H4 (cell line): ENCODE measurements around the gene PRKD1. TPM values are rescaled to one million over a fixed set of nuclear protein-coding genes. Genes with fewer than 3 reads are reported as not detected.

Experiments used
- DNase-seq: peaks from one replicate; pipeline ENCODE4 v3.0.0-alpha.2; 2015; ENCODE audit warnings: low spot score
- total RNA-seq: library from RNA; depleted of rRNA; stranded (reverse); fragments of >200 nt; shearing (Covaris generic); gene quantifications from 2 replicates; pipeline ENCODE4 v1.2.3, GENCODE V29; 2014; rRNA removed

Gene PRKD1
- total RNA-seq, result 4.1 and 4.4 TPM in 2 replicates

DNA sequence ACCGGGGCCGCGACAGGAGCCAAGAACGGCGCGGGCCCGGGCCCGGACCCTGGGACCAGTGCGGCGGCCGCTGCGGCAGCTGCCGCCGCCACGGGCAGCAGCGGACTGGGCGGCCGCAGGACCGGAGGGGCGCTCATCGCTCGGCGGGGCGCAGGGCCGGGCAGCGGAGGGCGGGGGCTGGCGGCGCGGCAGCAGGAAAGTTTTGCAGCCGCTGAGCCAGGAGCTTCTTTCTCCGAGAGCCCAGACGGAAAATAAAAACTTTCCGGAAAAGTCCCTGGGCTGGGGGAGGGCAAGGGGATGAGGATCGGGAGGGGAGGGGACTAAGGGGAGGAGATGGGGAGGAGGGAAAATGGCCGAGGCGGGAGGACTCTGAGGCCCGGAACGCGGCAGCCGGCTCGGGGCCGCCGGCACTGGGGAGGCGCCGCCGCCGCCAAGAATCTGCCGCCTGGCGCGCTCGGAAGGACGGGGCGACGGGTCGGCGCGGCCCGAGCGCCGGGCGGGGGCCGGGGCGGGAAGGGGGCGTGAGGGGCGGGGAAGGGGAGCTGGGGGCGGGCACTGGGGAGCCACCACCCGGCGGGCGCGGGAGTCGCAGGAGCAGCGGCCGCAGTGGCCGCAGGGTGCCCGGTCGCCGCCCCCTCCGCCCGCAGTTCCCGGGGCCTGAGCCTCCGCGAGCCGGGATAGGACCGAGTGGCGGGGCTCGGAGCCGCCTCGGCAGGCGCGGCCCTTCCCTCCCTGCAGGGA, at the start of gene PRKD1:
TSS of gene PRKD1 (minus strand) at position 472 of the 741 bp plus-strand sequence.
- DNase-seq, result peak; percentile 42

DNA sequence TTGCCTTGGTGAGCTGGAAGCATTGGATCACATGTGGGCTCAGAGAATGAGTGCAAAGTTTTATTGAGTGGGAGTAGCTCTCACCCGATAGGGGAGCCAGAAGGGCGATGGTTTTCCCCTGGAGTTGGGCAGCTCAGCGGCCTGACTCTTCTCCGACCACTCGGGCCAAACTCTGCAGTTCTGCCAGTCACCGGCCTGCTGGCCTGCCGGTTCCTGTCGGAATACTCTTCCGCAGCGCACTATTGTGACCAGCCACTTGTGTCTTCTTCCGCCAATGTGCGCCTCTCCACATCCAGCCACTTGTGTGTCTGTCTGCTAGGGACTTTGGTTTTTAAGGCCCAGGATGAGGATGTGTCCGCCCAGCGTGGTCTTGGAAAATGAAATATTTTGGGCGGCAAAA, 43.5 kb upstream of the PRKD1 start:
- DNase-seq, result no peak

DNA sequence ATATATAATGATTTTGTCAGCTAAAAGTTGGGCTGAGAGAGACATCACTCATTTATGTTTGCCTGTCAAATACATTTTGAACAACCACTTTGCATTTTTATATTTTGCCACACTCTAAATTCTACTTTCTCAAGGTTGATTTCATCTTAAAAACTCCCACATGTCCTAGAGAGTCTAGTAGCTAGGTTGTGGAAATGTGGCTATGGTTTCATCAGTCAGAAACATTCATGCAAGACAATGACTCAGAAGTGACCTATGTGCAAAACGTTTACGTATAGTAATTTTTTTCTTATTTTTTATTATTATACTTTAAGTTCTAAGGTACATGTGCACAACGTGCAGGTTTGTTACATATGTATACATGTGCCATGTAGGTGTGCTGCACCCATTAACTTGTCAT, 27.4 kb upstream of the PRKD1 start:
- DNase-seq, result no peak

DNA sequence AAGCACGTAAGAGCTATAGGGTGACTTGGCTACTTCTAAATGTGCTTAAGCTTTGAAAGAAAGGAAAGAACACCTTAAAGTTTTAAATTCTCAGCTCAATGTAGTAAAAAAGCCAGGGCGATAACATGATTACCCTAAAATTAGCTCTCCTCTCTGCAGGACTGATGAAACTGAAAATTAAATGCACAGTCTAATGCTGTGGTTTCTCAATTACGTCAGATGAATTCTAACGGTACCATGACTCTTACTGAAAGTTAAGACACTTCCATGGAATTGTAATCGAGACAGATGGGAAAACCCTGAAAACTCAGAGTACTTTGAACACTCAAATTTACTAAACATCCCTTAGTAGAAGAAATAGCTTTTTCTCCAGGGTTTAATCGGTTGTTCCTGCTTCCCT, 25.9 kb upstream of the PRKD1 start:
- DNase-seq, result no peak

DNA sequence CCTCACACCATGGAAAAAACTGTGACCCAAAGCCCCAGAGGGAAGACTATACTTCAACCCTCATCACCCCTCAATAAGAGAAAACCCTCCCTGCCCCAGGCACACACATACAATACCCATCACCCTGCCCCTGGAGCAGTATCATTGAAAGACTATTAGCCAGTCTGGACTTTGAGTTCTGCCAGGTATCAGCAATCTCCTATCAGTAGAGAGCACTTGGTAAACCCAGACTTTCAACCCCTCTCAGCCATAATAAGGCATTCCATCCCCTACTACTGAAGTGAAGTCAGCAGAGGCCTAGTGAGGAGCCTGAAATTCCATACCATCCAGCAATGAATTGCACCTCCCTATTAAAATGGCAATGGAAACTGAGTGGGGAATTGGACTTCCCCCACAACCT, 16.4 kb upstream of the PRKD1 start:
- no peak for DNase-seq

DNA sequence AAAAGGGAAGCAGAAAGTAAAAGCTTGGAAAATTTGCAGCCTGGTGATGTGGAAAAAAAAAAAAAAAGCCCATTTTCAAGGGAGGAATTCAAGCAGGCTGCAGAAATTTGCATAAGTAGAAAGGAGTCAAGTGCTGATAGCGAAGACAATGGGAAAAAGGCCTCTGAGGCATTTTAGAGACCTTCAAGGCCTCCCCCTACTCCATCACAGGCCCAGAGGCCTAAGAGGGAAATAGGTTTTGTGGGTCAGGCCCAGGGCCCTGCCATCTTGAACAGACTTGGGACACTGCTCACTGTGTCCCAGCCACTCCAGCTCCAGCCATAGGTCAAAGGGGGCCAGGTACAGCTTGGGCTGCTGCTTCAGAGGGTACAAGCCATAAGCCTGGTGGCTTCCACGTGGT, 13.8 kb upstream of the PRKD1 start:
- DNase-seq, result no peak

DNA sequence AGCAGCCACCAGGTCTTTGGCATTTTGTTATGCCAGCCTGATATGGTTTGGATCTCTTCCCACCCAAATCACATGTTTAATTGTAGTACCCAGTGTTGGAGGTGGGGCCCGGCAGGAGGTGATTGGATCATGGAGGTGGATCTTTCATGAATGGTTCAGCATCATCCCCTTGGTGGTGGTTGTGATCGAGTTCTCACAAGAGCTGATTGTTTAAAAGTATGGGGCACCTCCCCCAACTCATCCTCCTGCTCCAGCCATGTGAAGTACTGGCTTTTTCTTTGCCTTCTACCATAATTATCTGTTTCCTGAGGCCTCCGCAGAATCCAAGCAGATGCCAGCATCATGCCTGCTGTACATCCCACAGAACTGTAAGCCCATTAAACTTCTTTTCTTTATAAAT, 12.8 kb upstream of the PRKD1 start:
- DNase-seq, result no peak

DNA sequence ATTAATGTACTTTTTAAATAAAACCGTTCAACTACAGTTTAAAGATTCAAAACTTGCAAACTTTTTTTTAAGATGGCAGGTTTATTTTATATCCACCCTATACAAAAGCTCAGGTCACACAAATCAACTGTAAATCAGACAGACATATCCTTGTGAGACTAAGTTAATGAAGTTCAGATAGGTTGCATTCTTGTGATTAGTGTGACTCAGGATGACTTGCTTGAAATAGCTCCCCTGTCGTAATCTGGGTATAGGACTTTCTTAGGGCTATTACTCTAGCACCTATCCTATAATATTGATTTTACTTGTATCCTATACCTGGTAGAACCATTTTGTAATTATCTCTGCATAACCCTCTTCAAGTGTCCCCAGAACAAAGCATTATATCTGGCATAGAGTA, 9.5 kb upstream of the PRKD1 start:
- DNase-seq, result no peak

DNA sequence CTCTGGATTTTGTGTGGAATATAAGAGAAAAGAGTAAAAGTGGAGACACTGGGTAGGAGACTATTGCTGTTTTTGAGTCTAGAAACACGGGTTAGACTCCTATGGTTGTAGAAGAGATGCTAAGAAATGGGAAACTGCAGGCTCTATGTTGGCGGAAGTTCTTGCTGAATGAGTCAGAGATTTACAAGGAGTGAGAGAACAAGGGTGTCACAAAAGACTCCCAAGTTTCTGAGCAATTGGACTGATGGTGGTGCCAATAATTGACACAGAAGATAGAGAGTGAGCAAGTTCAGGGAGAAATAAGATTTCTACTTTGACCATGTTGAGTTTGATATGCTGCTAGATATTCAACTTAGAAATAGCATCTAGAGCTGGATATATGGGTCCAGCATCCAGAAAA, 2.6 kb upstream of the PRKD1 start:
- DNase-seq, result no peak

DNA sequence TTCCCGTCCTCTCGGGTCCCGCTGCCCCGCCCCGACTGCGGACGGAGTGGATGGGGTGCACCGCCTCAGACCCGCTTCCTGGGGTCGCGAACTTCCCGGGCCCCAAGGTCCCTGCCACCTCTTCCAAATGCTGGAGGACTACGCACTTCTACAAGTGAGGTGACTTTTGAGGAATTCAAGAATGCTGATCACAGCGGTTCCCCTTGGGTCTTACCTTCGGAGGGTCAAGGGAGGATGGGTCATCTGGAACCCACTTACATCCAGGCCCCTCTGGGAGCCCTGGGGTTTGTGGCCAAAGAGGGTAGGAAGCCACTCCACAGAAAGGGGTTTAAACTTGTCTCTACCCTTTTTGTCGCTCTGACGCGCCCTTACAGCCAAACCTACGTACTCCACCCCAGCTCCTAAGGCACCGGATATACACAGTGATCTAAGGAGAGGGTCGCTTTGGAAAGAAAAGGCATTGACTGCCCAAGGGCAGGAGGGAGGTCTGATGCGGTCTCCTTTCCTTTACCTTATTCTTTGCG, 532 bp upstream of the PRKD1 start:
- DNase-seq, result no peak

DNA sequence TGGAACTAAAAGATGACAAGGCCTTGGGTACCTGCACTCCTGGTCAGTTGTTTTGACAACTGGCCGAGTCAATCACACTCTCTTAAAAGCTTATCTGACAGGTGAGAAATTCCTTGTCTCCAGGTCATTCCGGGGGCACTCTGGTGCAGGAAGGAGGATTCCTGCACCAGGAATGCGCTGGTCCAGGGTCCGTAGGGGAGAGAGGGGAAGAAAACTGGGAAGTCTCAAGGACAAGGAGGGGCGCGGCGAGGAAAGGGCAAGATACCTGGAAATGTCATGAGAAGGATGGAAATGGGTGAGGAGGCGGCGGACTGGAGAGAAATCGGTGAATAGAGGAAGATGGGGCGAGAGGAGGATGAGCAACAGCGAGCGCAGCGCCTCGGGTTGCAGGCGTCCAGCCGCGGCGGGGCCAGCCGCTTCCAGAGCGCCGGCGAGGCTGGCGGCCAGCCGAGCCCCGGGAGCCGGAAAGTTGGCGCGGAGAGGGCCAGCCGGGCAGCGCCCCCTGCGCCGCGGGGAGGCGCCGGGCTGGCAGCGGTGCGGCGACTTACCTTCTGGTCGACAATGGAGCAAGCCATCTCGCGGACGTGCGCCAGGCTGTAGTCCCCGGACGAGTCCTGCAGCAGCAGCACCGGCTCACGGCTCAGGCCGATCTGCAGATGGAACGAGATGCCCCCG, 809 bp downstream of the PRKD1 start:
- DNase-seq, result no peak

DNA sequence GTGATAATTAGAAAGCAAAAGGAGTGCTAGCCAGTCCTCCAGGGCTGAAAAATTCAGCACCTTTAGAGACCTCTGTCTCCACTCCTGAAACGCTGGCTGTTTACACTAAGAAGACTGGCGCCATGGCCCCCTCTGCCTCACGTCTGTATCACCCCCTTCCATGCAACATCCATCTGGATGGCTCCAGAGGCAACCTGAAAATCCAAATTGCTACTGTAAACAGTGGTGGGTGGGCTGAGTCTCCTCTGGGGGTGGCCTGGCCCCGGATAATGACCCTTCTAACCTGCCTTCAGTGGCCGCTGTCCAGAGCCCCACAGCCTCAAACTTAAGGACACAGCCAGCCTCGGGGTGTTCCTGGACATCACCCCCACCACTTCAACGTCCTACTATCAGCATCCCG, 1.4 kb downstream of the PRKD1 start:
- DNase-seq, result no peak

DNA sequence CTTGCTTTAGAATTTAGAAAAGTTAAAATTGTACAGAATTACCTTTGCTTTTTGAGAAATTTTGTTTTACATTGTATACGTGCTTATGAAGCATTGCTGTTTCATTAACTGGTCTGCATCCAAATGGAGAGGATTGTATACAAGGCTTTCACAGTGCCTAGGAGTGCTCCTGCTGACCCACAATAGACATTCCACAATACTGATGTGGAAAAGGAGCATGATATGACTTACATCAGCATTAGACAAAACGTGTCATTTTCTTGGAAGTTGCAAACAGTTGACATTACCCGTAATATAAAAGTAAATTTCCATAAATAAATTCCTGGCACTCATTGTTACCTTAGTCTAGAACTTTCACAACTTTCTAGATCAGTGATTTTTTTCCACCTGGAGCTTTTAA, 1.9 kb downstream of the PRKD1 start:
- no peak for DNase-seq

DNA sequence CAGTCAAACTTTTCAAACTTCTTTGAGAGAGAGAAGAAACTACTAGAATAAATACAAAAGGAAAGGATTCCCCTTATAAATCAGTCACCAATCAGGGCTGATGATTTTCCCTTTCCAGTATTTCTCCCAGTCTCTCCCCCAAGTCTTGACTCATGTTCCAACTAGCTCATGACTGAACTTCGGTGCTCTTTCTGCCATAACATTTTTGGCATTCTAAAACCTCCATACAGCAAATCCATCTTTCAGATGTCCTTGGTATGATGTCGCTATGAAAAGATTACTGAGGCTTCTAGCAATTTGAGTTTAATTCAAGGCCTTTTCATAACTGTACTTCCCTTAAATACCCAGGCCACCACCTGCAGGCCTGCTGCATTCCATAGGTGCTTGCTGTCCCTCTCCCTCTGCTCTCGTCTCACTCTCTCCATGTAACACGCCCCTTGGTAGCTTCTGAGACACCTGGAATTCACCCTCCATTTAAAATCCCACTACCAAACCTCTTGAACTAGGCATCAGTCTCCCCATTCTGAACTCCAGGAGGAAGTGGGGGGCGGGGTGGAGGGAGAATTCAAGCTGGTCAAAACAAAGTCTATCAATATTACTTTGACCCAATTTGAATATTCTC, 2.4 kb downstream of the PRKD1 start:
- DNase-seq, result no peak

DNA sequence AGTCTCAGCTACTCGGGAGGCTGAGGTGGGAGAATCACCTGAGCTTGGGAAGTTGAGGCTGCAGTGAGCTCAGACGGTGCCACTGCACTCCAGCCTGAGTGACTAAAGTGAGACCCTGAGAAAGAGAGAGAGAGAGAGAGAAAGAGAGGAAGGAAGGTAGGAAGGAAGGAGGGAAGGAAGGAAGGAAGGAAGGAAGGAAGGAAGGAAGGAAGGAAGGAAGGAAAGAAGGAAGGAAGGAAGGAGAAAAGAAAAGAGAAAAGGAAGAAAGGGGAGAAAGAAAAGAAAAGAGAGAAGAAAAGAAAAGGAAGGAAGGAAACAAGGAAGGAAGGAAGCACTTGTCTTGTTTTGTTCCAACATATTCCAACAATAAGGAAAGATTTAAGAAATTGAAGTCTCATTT, 7.8 kb downstream of the PRKD1 start:
- DNase-seq, result no peak

DNA sequence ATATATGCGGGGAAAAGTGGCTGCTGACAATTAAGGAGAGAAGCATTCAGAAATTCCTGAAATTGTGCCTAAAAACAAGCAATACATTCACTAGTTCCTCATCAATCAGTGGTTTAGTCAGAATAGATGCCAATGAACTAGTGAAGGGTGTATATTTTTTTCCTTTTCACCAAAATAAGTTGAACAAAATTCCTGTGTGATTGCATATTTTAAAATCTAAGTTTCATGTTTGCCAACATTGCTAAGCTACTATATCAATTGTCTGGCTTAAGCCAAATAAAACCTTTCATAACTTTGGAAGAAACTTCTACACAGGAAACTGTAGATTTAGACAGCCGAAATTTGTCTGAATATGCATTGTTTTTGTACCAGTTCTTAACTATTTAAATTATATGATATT, 8.7 kb downstream of the PRKD1 start:
- no peak for DNase-seq

DNA sequence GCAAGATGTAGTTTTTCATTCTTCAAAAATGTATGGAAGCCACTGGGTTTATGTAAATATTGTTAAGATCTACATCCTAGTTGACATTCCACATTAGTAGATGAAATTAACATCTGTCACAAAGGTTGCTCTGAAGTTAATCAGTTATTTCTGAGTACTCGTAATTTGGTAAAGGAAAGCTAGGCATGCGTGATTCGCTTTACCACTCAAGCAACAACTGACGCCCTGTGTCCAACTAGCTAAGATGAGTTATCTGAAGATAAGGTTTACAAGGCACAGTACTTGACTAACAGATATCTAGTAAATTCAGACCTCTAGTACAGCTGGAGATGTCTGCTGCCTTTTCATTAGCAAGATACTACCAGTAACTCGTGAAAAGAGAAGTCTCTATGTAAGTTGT, 14.1 kb downstream of the PRKD1 start:
- DNase-seq, result no peak

DNA sequence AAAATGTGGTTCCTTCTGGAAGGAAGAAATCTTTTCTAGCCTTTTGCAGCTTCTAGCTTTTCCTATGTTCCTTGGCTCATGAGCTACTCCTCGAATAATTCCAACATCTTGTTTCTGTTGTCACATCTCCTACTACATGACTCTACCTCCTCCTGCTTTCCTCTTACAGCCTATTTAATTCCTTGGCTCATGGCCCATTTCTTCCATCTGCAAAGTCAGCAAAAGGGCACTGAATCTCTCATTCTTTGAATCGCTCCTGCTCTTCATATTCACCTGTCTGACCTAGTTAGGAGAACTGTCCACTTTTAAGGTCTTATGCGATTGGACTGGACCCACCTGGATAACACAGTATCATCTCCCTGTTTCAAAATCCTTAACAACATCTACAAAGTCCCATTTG, 15.8 kb downstream of the PRKD1 start:
- no peak for DNase-seq

DNA sequence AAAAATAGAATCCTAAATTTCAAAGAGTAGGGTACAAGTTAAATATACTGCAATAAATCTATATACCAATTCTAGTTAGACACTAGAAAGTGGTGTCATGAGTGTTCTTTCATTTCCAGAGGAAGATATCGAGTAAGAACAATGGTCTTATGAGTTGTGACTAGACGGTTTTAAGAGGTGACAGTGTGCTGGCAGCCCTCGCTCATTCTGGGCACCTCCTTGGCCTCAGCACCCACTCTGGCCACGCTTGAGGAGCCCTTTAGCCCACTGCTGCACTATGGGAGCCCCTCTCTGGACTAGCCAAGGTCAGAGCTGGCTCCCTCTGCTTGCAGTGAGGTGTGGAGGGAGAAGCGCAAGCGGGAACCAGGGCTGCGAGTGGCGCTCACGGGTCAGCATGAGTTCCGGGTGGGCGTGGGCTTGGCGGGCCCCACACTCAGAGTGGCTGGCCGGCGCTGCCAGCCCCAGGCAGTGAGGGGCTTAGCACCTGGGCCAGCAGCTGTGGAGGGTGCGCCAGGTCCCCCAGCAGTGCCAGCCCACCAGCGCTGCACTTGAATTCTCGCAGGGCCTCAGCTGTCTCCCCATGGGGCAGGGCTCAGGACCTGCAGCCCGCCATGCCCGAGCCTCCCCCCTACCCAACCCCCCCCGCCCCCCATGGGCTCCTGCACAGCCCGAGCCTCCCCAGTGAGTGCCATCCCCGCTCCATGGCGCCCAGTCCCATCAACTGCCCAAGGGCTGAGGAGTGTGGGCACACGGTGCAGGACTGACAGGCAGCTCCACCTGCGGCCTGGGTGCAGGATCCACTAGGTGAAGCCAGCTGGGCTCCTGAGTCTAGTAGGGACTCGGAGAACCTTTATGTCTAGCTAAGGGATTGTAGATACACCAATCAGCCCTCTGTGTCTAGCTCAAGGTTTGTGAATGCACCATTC, 18.7 kb downstream of the PRKD1 start:
- DNase-seq, result no peak

DNA sequence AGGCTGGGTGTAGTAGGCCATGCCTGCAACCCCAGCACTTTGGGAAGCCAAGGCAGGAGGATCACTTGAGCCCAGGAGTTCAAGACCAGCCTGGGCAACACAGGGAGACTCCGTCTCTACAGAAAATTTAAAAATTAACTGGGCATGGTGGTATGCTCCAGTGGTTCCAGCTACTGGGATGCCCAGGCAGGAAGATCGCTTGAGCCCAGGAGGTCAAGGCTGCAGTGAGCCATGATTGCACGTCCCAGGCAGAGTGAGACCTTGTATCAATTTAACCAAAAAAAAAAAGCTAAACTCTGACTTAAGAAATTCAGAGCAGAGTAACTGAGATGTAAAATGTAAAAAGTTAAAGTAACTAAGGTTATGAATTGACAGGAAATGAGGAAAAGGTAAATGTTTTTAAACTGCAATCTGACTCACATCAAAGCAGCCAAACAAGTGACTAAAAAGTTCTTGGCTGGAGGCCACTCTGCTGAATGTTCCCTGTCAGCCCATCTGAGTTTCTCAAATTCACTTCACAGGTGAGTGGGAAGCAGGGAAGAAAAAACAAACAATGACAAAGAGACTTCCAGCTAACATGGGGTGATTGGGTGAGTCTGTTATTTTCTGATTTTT, 21.3 kb downstream of the PRKD1 start:
- DNase-seq, result peak; percentile 13

DNA sequence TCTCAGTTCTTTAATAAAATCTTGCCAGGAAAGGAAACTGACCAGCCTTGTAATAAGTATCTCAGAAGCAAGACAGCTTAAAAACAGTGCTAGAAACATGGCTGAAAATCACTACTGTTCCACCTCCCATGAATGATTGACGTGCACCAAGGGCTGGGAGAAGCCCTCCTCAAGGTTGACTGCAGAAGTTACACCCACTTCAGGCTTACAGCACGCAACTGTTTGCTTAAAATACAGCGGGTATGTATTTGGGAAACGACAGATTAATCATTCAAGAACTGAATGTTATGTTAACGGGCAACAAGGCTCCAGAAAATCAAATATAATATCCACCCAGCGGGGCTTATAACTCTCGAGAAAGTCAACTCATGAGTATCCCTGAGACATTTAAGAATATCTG, 22.1 kb downstream of the PRKD1 start:
- DNase-seq, result no peak
